B cell (primary cell): ENCODE results near the gene SKOR1.

Experiments
- CTCF ChIP-seq: fragments of 200-600 bp; IDR thresholded peaks from one replicate; pipeline ENCODE4 v1.8.0; 2022; ENCODE audit warnings: antibody characterized with exemption, mild to moderate bottlenecking
- EZH2 ChIP-seq: IDR thresholded peaks from 2 replicates; pipeline ENCODE4 v1.6.1; 2012; ENCODE audit warnings: borderline replicate concordance, low read depth, mild to moderate bottlenecking, moderate library complexity, low read length; ENCODE audit not compliant: insufficient read depth, poor library complexity, severe bottlenecking

GRCh38 chr15:67850994-67851571 lies 25.8 kb downstream of the SKOR1 start:
- TF ChIP-seq EZH2 (no peak), CTCF (no peak)
